GM12878 (cell line): ENCODE measurements around the gene NRM. TPM values are rescaled to one million over a fixed set of nuclear protein-coding genes. Genes with fewer than 3 reads are reported as not detected.

Source experiments
- ATAC-seq: fragments of 200-7000 bp; cut with Tn5 transposase; 3 replicates; pipeline ENCODE4 v1.9.1; 2020; ENCODE audit warnings: mild to moderate bottlenecking, moderate library complexity
- BruUV-seq: library from RNA; stranded (reverse); fragments of 400-500 nt; replicated peaks from 2 replicates; lab custom pipeline; 2021; lab: Mats Ljungman, UMichigan
- CTCF ChIA-PET: fragments of 300-600 bp; sonication (Branson Sonifier 250); formaldehyde crosslinking; extraction: SDS; loops from one replicate; lab custom pipeline; 2021; ENCODE audit warnings: inconsistent platforms; lab: Yijun Ruan, JAX
- POLR2A ChIA-PET: fragments of 350-600 bp; formaldehyde crosslinking; extraction: SDS; loops from one replicate; lab custom pipeline; 2021; ENCODE audit warnings: inconsistent platforms; lab: Charles Lee
- RAD21 ChIA-PET: fragments of 300-600 bp; sonication (Branson Sonifier 250); formaldehyde crosslinking; loops from one replicate; lab custom pipeline; 2023; ENCODE audit warnings: antibody characterized with exemption; ENCODE audit not compliant: unreplicated experiment; lab: Charles Lee
- SMC1A ChIA-PET: fragments of 300-600 bp; sonication (Branson Sonifier 250); formaldehyde crosslinking; loops from one replicate; lab custom pipeline; 2023; ENCODE audit not compliant: unreplicated experiment, uncharacterized antibody; lab: Charles Lee
- DNase-seq: peaks from one replicate; pipeline ENCODE4 v3.0.0-alpha.2; 2011; ENCODE audit warnings: low read depth, low spot score
- FAIRE-seq: peaks from 3 replicates; lab custom pipeline; 2011; peaks lifted over from hg19 to GRCh38; lab: Jason Lieb, UNC
- H2AFZ ChIP-seq: 2 replicates; pipeline ENCODE4 v1.6.0; 2011; ENCODE audit warnings: low read depth, low read length, control low read depth; ENCODE audit not compliant: control insufficient read depth
- H3K27ac ChIP-seq: 2 replicates; pipeline ENCODE4 v1.5.1; 2011; ENCODE audit warnings: control low read depth; ENCODE audit not compliant: control insufficient read depth, insufficient read depth
- H3K27me3 ChIP-seq, 2 experiments: replicated peaks in 1 of 2; 2 replicates each; pipeline versions ENCODE4 v1.6.0 to v1.6.1; 2011; ENCODE audit warnings: low read length in 1 of 2; ENCODE audit not compliant: control insufficient read depth in 2 of 2, insufficient read depth in 2 of 2
- H3K36me3 ChIP-seq, 2 experiments: 2 replicates each; pipeline ENCODE4 v1.5.1; 2011; ENCODE audit warnings: low read length in 1 of 2; ENCODE audit not compliant: control insufficient read depth in 2 of 2, insufficient read depth in 2 of 2
- H3K4me1 ChIP-seq: 2 replicates; pipeline ENCODE4 v1.6.1; 2011; ENCODE audit warnings: mild to moderate bottlenecking, low read length, moderate library complexity, mixed read lengths; ENCODE audit not compliant: control insufficient read depth, insufficient read depth
- H3K4me2 ChIP-seq: 2 replicates; pipeline ENCODE4 v1.6.0; 2011; ENCODE audit warnings: control low read depth; ENCODE audit not compliant: control insufficient read depth, insufficient read depth
- H3K4me3 ChIP-seq: fragments of 200-600 bp; sonication (generic); 2 replicates; pipeline ENCODE4 v1.5.1; 2016
- H3K79me2 ChIP-seq: 2 replicates; pipeline ENCODE4 v1.6.0; 2011; ENCODE audit warnings: low read length; ENCODE audit not compliant: control insufficient read depth, insufficient read depth
- H3K9ac ChIP-seq: 2 replicates; pipeline ENCODE4 v1.8.0; 2011; ENCODE audit warnings: low read length, control low read depth, mixed read lengths; ENCODE audit not compliant: control insufficient read depth, insufficient read depth
- H3K9me3 ChIP-seq: replicated peaks from 3 replicates; pipeline ENCODE4 v1.5.1; 2011; ENCODE audit warnings: mild to moderate bottlenecking, low read length; ENCODE audit not compliant: control insufficient read depth, insufficient read depth
- H4K20me1 ChIP-seq: 2 replicates; pipeline ENCODE4 v1.6.0; 2011; ENCODE audit not compliant: control insufficient read depth, insufficient read depth
- JUND ChIP-seq: IDR thresholded peaks from 2 replicates; pipeline ENCODE4 v1.6.1; 2012; ENCODE audit warnings: low read depth, mild to moderate bottlenecking, low read length, improper control_type of control experiment, moderate library complexity
- LARP7 ChIP-seq: fragments of 450-650 bp; IDR thresholded peaks from 2 replicates; pipeline ENCODE4 v1.6.1; 2017; ENCODE audit warnings: mild to moderate bottlenecking
- NBN ChIP-seq: fragments of 450-650 bp; IDR thresholded peaks from 2 replicates; pipeline ENCODE4 v1.6.1; 2016
- NFYA ChIP-seq: IDR thresholded peaks from 2 replicates; pipeline ENCODE4 v1.6.1; 2011; ENCODE audit warnings: low read depth, mild to moderate bottlenecking, low read length, improper control_type of control experiment, borderline replicate concordance
- RBBP5 ChIP-seq: fragments of 200-600 bp; sonication (generic); conservative IDR thresholded peaks from 2 replicates; pipeline ENCODE4 v1.6.1; 2016
- SIN3A ChIP-seq: IDR thresholded peaks from 2 replicates; pipeline ENCODE4 v1.6.1; 2012; ENCODE audit warnings: low read depth, low read length, improper control_type of control experiment
- TBL1XR1 ChIP-seq: IDR thresholded peaks from 2 replicates; pipeline ENCODE4 v1.6.1; 2012; ENCODE audit warnings: low read depth, low read length, improper control_type of control experiment
- YY1 ChIP-seq: IDR thresholded peaks from 2 replicates; pipeline ENCODE4 v1.6.1; 2011; ENCODE audit warnings: low read depth, mild to moderate bottlenecking, low read length
- WGBS: methylation state at CpG from one replicate; pipeline ENCODE4 v1.1.6; 2016; ENCODE audit warnings: low lambda C conversion rate; ENCODE audit not compliant: insufficient replicate concordance, insufficient coverage; ENCODE audit errors: missing lambda C conversion rate; 5-methylcytosine and 5-hydroxymethylcytosine counted together
- in situ Hi-C: fragments of 300-500 bp; cut with MboI; formaldehyde crosslinking; loops from 9 replicates; pipeline ENCODE4 v1.14.3; 2018; ENCODE audit warnings: mixed read lengths
- intact Hi-C: fragments of 100-400 bp; cut with micrococcal nuclease; formaldehyde crosslinking; loops from one replicate; pipeline ENCODE4 v1.14.2; 2022; ENCODE audit not compliant: unreplicated experiment
- polyA plus RNA-seq, 11 experiments: library from polyadenylated mRNA; depleted of rRNA in 4 of 11; unstranded in 6 of 11; stranded (reverse) in 5 of 11; fragments of >200 nt; fragmentation: Nextera tagmentation in 4 of 11; fragmentation: Illumina TruSeq in 1 of 11; extraction: Ambion mirVana in 4 of 11; extraction: Trizol in 1 of 11; gene quantifications; 1 replicate in 1 of 11; 2 replicates in 10 of 11; pipeline versions ENCODE4 v1.2.1 to v1.2.3, GENCODE V29; 2011 to 2016; ENCODE audit warnings: inconsistent platforms in 2 of 11, missing spikeins in 2 of 11, low read depth in 1 of 11
- total RNA-seq, 4 experiments: library from RNA; depleted of rRNA in 3 of 4; stranded (reverse); fragments of >200 nt in 3 of 4; fragmentation: Illumina TruSeq in 1 of 4; extraction: Trizol in 1 of 4; gene quantifications; 2 replicates each; pipeline versions ENCODE4 v1.2.1 to v1.2.3, GENCODE V29; 2013 to 2021
- TF ChIP-seq, protein P1 (sequence below), 3 experiments: IDR thresholded peaks in 2 of 3; conservative IDR thresholded peaks in 1 of 3; 2 replicates each; pipeline ENCODE4 v1.5.1; 2011; ENCODE audit warnings: low read depth in 3 of 3, low read length in 3 of 3, mild to moderate bottlenecking in 3 of 3, control low read depth in 2 of 3, moderate library complexity in 2 of 3, inconsistent platforms in 1 of 3, mixed read lengths in 1 of 3; ENCODE audit not compliant: control insufficient read depth in 2 of 3, insufficient read depth in 1 of 3; ENCODE audit errors: extremely low read depth in 1 of 3
- TF ChIP-seq, protein P2 (sequence below): fragments of 450-650 bp; conservative IDR thresholded peaks from 2 replicates; pipeline ENCODE4 v1.6.1; 2017; ENCODE audit warnings: mild to moderate bottlenecking, moderate library complexity
- TF ChIP-seq, protein P3 (sequence below): fragments of 150-350 bp; IDR thresholded peaks from 2 replicates; pipeline ENCODE4 v1.6.1; 2016; ENCODE audit warnings: low read depth, low read length
- TF ChIP-seq, protein P4 (sequence below): fragments of 450-650 bp; IDR thresholded peaks from 2 replicates; pipeline ENCODE4 v1.6.1; 2017; ENCODE audit warnings: mild to moderate bottlenecking, low read depth, inconsistent platforms; ENCODE audit not compliant: poor library complexity, severe bottlenecking

The NRM gene
- total and polyA plus RNA-seq, 10 of the 15 experiments (the other 5 are each of a cell fraction or from before 2014, with no cell fraction given) = 15.4 to 46.7 (median 29.0) TPM

DNA sequence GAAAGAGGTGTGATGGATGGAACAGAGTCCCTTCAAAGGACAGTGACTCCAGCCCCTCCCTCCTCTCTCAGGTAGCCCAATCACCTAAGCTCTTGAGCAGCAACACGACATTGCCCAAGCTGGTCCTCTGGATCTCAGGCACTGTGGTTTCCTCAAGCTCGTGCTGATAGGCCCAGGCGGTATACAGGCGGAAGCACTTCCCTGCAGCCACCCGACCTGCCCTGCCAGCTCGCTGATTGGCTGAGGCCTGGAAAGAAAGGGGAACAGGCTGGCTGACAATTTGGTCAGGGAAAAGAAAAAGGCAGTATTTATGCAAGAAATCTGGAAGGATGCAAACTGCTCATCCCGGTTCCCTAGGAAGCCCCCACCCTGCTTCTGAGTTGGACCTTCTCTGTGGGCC, 34.3 kb downstream of the NRM start (continued):
- TF ChIP-seq, protein P1, sequence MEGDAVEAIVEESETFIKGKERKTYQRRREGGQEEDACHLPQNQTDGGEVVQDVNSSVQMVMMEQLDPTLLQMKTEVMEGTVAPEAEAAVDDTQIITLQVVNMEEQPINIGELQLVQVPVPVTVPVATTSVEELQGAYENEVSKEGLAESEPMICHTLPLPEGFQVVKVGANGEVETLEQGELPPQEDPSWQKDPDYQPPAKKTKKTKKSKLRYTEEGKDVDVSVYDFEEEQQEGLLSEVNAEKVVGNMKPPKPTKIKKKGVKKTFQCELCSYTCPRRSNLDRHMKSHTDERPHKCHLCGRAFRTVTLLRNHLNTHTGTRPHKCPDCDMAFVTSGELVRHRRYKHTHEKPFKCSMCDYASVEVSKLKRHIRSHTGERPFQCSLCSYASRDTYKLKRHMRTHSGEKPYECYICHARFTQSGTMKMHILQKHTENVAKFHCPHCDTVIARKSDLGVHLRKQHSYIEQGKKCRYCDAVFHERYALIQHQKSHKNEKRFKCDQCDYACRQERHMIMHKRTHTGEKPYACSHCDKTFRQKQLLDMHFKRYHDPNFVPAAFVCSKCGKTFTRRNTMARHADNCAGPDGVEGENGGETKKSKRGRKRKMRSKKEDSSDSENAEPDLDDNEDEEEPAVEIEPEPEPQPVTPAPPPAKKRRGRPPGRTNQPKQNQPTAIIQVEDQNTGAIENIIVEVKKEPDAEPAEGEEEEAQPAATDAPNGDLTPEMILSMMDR (IDR thresholded peaks at IDR 0.05 in 2 of 3, conservative IDR thresholded peaks at IDR 0.05 in 1 of 3; ENCODE audit: control insufficient read depth in 2 of 3, extremely low read depth in 1 of 3, insufficient read depth in 1 of 3, low read depth in 3 of 3, low read length in 3 of 3) = no peak
- TF ChIP-seq NBN = no peak
- TF ChIP-seq, protein P2, sequence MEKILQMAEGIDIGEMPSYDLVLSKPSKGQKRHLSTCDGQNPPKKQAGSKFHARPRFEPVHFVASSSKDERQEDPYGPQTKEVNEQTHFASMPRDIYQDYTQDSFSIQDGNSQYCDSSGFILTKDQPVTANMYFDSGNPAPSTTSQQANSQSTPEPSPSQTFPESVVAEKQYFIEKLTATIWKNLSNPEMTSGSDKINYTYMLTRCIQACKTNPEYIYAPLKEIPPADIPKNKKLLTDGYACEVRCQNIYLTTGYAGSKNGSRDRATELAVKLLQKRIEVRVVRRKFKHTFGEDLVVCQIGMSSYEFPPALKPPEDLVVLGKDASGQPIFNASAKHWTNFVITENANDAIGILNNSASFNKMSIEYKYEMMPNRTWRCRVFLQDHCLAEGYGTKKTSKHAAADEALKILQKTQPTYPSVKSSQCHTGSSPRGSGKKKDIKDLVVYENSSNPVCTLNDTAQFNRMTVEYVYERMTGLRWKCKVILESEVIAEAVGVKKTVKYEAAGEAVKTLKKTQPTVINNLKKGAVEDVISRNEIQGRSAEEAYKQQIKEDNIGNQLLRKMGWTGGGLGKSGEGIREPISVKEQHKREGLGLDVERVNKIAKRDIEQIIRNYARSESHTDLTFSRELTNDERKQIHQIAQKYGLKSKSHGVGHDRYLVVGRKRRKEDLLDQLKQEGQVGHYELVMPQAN = no peak
- TF ChIP-seq, protein P3, sequence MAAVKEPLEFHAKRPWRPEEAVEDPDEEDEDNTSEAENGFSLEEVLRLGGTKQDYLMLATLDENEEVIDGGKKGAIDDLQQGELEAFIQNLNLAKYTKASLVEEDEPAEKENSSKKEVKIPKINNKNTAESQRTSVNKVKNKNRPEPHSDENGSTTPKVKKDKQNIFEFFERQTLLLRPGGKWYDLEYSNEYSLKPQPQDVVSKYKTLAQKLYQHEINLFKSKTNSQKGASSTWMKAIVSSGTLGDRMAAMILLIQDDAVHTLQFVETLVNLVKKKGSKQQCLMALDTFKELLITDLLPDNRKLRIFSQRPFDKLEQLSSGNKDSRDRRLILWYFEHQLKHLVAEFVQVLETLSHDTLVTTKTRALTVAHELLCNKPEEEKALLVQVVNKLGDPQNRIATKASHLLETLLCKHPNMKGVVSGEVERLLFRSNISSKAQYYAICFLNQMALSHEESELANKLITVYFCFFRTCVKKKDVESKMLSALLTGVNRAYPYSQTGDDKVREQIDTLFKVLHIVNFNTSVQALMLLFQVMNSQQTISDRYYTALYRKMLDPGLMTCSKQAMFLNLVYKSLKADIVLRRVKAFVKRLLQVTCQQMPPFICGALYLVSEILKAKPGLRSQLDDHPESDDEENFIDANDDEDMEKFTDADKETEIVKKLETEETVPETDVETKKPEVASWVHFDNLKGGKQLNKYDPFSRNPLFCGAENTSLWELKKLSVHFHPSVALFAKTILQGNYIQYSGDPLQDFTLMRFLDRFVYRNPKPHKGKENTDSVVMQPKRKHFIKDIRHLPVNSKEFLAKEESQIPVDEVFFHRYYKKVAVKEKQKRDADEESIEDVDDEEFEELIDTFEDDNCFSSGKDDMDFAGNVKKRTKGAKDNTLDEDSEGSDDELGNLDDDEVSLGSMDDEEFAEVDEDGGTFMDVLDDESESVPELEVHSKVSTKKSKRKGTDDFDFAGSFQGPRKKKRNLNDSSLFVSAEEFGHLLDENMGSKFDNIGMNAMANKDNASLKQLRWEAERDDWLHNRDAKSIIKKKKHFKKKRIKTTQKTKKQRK = no peak

DNA sequence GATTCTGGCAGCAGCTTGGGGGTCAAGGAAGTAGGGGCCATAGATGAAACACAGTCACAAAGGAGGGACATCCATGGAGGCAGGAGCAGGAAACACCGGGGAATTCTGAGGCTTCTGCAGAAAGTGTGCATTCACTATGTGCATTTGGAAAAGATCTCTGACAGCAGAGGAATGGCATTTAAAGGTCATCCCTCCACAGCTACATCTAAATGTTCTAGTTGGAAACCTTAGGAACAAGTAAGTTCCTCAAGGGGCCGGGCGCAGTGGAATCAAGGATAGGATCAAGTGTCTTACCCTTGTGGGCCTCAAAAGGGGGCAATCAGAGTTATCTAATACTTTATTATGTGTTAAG, 35.1 kb downstream of the NRM start:
- no peak for DNase-seq
- H3K4me2 ChIP-seq = no peak overlapping the region
- H3K9me3 ChIP-seq = no peaks in the 10 kb centered on the region
- RAD21 ChIA-PET = no interaction called here
- H2AFZ ChIP-seq = no peak overlapping the region
- intact Hi-C loops = no loop called here
- no peaks in the 10 kb centered on the region for H4K20me1 ChIP-seq
- no peak overlapping the region for H3K9ac ChIP-seq
- no peak overlapping the region for H3K27ac ChIP-seq
- CTCF ChIA-PET = no interaction called here
- H3K4me1 ChIP-seq = no peaks in the 10 kb centered on the region
- H3K36me3 ChIP-seq = peaks cover 29 to 34% of the 10 kb centered on the region in 2 experiments
- ATAC-seq = no peak
- in situ Hi-C loops = no loop called here
- H3K4me3 ChIP-seq = no peak overlapping the region
- SMC1A ChIA-PET = no interaction called here
- 96% methylated on average over 3 of the region's 3 CpGs for WGBS
- no peaks in the 10 kb centered on the region for H3K27me3 ChIP-seq
- POLR2A ChIA-PET = no interaction called here
- no peak for FAIRE-seq
- BruUV-seq = no TSS peak
- H3K79me2 ChIP-seq = no peaks in the 10 kb centered on the region
- TF ChIP-seq TBL1XR1 = no peak
- no peak for TF ChIP-seq JUND
- no peak for TF ChIP-seq SIN3A
- TF ChIP-seq RBBP5 = no peak
- TF ChIP-seq, protein P4, sequence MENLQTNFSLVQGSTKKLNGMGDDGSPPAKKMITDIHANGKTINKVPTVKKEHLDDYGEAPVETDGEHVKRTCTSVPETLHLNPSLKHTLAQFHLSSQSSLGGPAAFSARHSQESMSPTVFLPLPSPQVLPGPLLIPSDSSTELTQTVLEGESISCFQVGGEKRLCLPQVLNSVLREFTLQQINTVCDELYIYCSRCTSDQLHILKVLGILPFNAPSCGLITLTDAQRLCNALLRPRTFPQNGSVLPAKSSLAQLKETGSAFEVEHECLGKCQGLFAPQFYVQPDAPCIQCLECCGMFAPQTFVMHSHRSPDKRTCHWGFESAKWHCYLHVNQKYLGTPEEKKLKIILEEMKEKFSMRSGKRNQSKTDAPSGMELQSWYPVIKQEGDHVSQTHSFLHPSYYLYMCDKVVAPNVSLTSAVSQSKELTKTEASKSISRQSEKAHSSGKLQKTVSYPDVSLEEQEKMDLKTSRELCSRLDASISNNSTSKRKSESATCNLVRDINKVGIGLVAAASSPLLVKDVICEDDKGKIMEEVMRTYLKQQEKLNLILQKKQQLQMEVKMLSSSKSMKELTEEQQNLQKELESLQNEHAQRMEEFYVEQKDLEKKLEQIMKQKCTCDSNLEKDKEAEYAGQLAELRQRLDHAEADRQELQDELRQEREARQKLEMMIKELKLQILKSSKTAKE = no peak
- TF ChIP-seq LARP7 = no peak
- no peak for TF ChIP-seq NFYA
- no peak for TF ChIP-seq YY1
